Measurements from ENCODE around the gene FOLR3.
"Not testable (repeated sequence)": the region's sequence is repeated elsewhere in the genome, so short reads cannot be mapped to it uniquely, and the experiment has no call there.

FOLR3 gene

DNA sequence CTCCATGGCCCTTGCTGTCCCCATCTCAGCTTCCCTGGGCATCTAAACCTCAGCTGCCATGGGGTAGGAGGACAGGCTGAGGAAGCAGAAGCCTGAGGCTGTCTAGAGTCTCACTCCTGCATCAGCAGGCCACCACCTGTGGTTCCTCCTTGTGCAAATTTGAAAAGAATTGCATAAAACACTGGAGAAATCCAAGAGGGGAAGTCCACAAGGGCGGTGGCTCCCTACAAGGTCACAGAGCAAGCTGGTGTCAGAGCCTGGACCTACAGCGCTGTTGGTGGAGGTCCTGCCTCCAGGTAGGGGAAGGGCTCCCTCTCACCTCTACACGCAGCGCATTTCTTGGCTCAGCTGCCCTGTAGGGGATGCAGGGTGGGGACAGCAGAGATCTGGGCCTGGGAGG is at the start of gene FOLR3:
Gene FOLR3 (plus strand): TSS at position 253 of the 400 bp plus-strand sequence. CDS start 228 bp downstream, outside the sequence.
- not testable (repeated sequence) for H3K4me3 ChIP-seq (ENCODE audit: low read depth, low read length); DNase-seq (ENCODE audit: low read depth)

DNA sequence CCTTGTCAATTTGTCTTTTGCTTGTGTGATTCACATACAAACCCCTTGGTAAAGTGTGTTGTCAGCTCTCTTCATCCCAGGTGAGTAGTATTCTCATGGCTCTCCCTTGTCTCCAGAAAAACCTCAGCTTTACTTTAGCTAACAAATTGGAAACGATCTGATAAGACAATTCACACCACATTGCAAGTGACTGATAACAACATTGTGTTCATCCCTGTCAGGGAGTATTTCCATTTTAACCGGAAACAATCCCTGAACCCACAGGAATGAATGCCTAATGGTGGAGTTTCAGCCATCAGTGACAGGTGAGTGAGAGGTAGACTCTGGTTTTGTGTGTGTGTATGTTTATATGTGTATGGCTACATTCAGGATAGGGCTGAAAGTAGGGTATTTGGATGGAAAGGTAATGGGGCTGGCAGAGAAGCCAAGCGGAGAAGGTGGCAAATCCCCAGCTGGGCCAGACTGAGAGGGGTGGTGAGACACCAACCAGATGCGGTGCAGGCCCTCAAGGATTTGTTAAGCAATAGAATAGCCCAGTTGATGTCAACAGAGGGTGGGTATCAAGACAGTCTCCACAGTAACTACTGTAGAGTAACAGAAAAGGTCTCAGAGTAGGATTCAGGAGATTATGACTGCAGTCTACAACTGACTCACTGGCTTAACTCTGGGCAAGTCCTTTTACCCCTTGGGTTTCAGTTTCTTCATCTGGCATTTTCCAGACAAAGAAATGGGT is 47.3 kb upstream of the FOLR3 start:
- no peak overlapping the region for H3K4me3 ChIP-seq (ENCODE audit: low read depth, low read length)
- TF ChIP-seq, protein P1, sequence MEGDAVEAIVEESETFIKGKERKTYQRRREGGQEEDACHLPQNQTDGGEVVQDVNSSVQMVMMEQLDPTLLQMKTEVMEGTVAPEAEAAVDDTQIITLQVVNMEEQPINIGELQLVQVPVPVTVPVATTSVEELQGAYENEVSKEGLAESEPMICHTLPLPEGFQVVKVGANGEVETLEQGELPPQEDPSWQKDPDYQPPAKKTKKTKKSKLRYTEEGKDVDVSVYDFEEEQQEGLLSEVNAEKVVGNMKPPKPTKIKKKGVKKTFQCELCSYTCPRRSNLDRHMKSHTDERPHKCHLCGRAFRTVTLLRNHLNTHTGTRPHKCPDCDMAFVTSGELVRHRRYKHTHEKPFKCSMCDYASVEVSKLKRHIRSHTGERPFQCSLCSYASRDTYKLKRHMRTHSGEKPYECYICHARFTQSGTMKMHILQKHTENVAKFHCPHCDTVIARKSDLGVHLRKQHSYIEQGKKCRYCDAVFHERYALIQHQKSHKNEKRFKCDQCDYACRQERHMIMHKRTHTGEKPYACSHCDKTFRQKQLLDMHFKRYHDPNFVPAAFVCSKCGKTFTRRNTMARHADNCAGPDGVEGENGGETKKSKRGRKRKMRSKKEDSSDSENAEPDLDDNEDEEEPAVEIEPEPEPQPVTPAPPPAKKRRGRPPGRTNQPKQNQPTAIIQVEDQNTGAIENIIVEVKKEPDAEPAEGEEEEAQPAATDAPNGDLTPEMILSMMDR (conservative IDR thresholded peaks at IDR 0.05; ENCODE audit: low read depth, low read length), result no peak
- no peak for DNase-seq (ENCODE audit: low read depth)

GRCh38 chr11:72091292-72091691 is 44.2 kb upstream of the FOLR3 start:
- H3K4me3 ChIP-seq (ENCODE audit: low read depth, low read length), result no peak overlapping the region
- TF ChIP-seq, protein P1 (conservative IDR thresholded peaks at IDR 0.05; ENCODE audit: low read depth, low read length), result peak; percentile 90
- peak; percentile 79 for DNase-seq (ENCODE audit: low read depth)

DNA sequence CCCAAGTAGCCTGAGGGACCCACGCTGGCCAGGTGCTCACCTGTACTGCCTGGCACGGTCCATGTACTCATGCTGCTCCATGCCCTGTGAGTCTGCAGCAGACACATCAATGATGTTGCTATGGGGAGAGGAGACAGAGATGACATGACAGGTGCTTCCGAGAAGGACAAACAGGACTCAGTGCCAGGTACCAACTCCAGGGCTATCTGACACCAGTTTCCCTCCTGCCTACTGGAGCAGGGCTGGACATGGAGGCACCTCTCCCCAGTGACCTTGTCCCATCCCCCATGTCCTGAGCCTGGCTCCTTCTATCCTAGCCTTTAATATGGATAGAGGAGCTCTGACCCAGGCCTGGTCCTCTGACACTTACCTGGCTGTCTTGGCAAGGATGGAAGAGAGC is 36.8 kb upstream of the FOLR3 start:
- no peak for DNase-seq (ENCODE audit: low read depth)
- TF ChIP-seq, protein P1 (conservative IDR thresholded peaks at IDR 0.05; ENCODE audit: low read depth, low read length), result no peak
- no peak overlapping the region for H3K4me3 ChIP-seq (ENCODE audit: low read depth, low read length)

DNA sequence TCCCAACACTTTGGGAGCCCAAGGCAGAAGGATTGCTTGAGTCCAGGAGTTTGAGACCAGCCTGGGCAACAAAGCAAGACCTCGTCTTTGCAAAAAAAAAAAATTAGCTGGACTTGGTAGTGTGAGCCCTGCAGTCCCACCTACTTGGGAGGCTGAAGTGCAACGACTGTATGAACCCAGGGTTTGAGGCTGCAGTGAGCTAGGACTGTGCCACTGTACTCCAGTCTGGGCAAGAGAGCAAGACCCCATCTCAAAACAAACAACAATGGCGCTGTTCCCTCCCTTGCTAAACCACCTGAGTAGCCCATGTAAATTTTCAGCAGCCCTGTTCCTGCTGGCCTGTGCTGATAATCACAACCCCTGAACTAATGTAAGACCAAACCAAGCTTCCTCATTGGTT is 35.5 kb upstream of the FOLR3 start:
- H3K4me3 ChIP-seq (ENCODE audit: low read depth, low read length), result no peak overlapping the region
- DNase-seq (ENCODE audit: low read depth), result no peak
- TF ChIP-seq, protein P1 (conservative IDR thresholded peaks at IDR 0.05; ENCODE audit: low read depth, low read length), result no peak

DNA sequence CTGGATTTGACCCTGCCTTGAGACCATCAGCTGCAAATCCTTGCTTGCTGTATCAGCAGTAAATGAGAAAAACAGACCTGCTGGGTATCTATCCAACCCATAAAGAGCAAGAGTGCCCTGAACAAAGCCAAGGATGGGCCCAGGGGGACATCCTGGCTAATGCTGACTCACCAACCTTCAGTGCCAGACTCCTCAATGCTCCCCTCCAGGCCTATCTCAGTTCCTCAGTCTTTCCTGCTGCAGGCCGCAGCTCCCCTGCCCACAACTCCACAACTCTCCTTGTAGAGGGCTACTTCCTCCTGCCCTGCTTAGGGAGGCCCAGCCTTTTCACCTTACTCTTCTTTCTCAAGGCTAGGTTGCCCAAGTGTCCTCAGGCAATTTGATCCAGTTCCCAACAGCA is 35.1 kb upstream of the FOLR3 start:
- no peak overlapping the region for H3K4me3 ChIP-seq (ENCODE audit: low read depth, low read length)
- no peak for DNase-seq (ENCODE audit: low read depth)
- TF ChIP-seq, protein P1 (conservative IDR thresholded peaks at IDR 0.05; ENCODE audit: low read depth, low read length), result no peak

DNA sequence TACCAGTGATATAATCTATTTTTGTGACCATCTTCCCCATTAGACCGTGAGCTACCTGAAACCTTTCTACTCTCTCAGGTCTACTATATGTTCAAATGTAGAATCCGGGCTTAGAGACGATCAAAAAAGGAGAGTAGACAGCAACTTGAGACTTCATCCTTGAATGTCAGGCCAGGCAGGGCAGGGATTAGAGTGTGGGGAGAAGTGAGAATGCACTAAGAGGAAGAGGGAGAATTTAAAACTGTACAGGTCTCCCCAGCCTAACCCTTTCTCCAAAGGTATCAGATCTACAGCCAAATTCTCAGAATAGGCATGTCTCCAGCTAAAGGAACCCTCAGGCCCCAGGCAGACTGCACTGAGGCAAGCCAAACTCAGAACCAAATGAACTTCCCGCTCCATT is 33.4 kb upstream of the FOLR3 start:
- TF ChIP-seq, protein P1 (conservative IDR thresholded peaks at IDR 0.05; ENCODE audit: low read depth, low read length), result no peak
- DNase-seq (ENCODE audit: low read depth), result no peak
- peak overlapping the region; percentile 94 for H3K4me3 ChIP-seq (ENCODE audit: low read depth, low read length)
